Smooth muscle cell (in vitro differentiated cells): ENCODE measurements around the gene CAMTA1. TPM values are rescaled to one million over a fixed set of nuclear protein-coding genes. Genes with fewer than 3 reads are reported as not detected.

Experiments used
- DNase-seq: peaks from one replicate; lab custom pipeline; 2025; ENCODE audit not compliant: unreplicated experiment; lab: John Stamatoyannopoulos, UW
- H2AFZ ChIP-seq: fragments of 200-600 bp; sonication (generic); 2 replicates; pipeline ENCODE4 v1.6.0; 2016; ENCODE audit warnings: antibody characterized with exemption, low read depth, mild to moderate bottlenecking
- H3F3A ChIP-seq: fragments of 200-600 bp; sonication (generic); 2 replicates; pipeline ENCODE4 v1.6.0; 2017; ENCODE audit warnings: antibody characterized with exemption, low read depth
- H3K27ac ChIP-seq: fragments of 200-600 bp; sonication (generic); 2 replicates; pipeline ENCODE4 v1.5.1; 2016; ENCODE audit warnings: low read depth, mild to moderate bottlenecking
- H3K27me3 ChIP-seq: fragments of 200-600 bp; sonication (generic); 2 replicates; pipeline ENCODE4 v1.6.1; 2016; ENCODE audit warnings: low read depth, mild to moderate bottlenecking
- H3K36me3 ChIP-seq: fragments of 200-600 bp; sonication (generic); 2 replicates; pipeline ENCODE4 v1.5.1; 2016; ENCODE audit warnings: low read depth
- H3K4me1 ChIP-seq: fragments of 200-600 bp; sonication (generic); 2 replicates; pipeline ENCODE4 v1.5.1; 2016; ENCODE audit warnings: low read depth
- H3K4me2 ChIP-seq: fragments of 200-600 bp; sonication (generic); 2 replicates; pipeline ENCODE4 v1.6.0; 2016; ENCODE audit warnings: mild to moderate bottlenecking
- H3K4me3 ChIP-seq: fragments of 200-600 bp; sonication (generic); 2 replicates; pipeline ENCODE4 v1.5.1; 2016; ENCODE audit warnings: mild to moderate bottlenecking
- H3K79me2 ChIP-seq: fragments of 200-600 bp; sonication (generic); 2 replicates; pipeline ENCODE4 v1.6.0; 2016; ENCODE audit warnings: low read depth, mild to moderate bottlenecking
- H3K9ac ChIP-seq: fragments of 200-600 bp; sonication (generic); 2 replicates; pipeline ENCODE4 v1.6.0; 2016; ENCODE audit warnings: low read depth
- H3K9me3 ChIP-seq: fragments of 200-600 bp; sonication (generic); replicated peaks from 2 replicates; pipeline ENCODE4 v1.5.1; 2016; ENCODE audit warnings: low read depth
- H4K20me1 ChIP-seq: fragments of 200-600 bp; sonication (generic); 2 replicates; pipeline ENCODE4 v1.6.0; 2016; ENCODE audit warnings: low read depth
- WGBS: methylation state at CpG from one replicate; pipeline ENCODE4 v1.1.7; 2016; ENCODE audit warnings: low lambda C conversion rate; 5-methylcytosine and 5-hydroxymethylcytosine counted together
- polyA plus RNA-seq: library from polyadenylated mRNA; unstranded; fragments of >200 nt; fragmentation: Nextera tagmentation; extraction: Ambion mirVana; gene quantifications from 2 replicates; pipeline ENCODE4 v1.2.1, GENCODE V29; 2016
- total RNA-seq: library from RNA; depleted of rRNA; stranded (reverse); fragments of >200 nt; gene quantifications from 2 replicates; pipeline ENCODE4 v1.2.3, GENCODE V29; 2014
- TF ChIP-seq, protein P1 (sequence below): fragments of 200-600 bp; sonication (generic); IDR thresholded peaks from 2 replicates; pipeline ENCODE4 v1.5.1; 2017; ENCODE audit warnings: borderline replicate concordance, mild to moderate bottlenecking, antibody characterized with exemption; ENCODE audit not compliant: insufficient read depth, poor library complexity, severe bottlenecking

Gene CAMTA1
- total and polyA plus RNA-seq, 2 experiments from 2014 or later, result 139 to 145 TPM

DNA sequence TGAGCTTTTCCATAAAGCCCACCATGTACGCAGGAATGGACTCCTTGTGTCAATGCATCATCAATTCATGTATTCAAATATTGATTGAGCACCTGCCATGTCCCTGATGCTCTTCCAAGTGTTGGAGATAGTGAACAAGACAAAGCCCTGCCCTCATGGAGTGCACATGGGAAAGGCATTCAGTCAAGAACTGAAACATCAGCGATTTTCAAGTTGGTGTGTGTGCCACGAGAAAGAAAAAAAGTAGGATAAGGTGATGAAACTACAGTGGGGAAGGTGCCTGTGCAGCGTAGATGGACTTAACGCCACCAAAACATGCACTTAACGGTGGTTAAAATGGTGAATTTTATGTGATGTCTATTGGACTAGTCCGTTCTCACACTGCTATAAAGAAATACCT, 553.2 kb downstream of the CAMTA1 start:
- peaks cover 5% of the 10 kb centered on the region for H3F3A ChIP-seq
- H3K36me3 ChIP-seq, result no peaks in the 10 kb centered on the region
- no peak overlapping the region for H3K4me2 ChIP-seq
- 96% methylated on average over 7 of the region's 7 CpGs for WGBS
- no peak overlapping the region for H3K27ac ChIP-seq
- TF ChIP-seq, protein P1, sequence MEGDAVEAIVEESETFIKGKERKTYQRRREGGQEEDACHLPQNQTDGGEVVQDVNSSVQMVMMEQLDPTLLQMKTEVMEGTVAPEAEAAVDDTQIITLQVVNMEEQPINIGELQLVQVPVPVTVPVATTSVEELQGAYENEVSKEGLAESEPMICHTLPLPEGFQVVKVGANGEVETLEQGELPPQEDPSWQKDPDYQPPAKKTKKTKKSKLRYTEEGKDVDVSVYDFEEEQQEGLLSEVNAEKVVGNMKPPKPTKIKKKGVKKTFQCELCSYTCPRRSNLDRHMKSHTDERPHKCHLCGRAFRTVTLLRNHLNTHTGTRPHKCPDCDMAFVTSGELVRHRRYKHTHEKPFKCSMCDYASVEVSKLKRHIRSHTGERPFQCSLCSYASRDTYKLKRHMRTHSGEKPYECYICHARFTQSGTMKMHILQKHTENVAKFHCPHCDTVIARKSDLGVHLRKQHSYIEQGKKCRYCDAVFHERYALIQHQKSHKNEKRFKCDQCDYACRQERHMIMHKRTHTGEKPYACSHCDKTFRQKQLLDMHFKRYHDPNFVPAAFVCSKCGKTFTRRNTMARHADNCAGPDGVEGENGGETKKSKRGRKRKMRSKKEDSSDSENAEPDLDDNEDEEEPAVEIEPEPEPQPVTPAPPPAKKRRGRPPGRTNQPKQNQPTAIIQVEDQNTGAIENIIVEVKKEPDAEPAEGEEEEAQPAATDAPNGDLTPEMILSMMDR, result no peak
- no peak overlapping the region for H3K4me3 ChIP-seq
- no peak overlapping the region for H2AFZ ChIP-seq
- H3K9ac ChIP-seq, result no peak overlapping the region
- no peaks in the 10 kb centered on the region for H3K27me3 ChIP-seq
- H4K20me1 ChIP-seq, result no peaks in the 10 kb centered on the region
- no peaks in the 10 kb centered on the region for H3K9me3 ChIP-seq
- no peak for DNase-seq
- H3K4me1 ChIP-seq, result peaks cover 18% of the 10 kb centered on the region
- H3K79me2 ChIP-seq, result no peaks in the 10 kb centered on the region

DNA sequence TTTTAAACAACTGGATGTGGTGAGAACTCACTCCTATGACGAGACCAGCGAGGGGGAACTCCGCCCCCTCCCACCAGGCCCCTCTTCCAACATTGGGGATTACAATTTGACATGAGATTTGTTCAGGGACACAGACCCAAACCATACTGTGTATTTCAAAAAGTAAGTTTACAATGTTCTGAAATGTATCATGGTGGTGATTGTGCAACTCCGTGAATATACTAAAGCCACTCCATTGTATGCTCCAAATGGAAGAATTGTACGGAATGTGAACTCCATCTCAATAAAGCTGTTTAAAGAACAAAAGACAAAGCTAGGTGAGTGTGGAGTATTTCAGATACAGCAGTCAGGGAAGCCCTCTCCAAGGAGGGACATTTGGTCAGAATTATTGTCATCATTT, 553.8 kb downstream of the CAMTA1 start:
- H3K79me2 ChIP-seq, result no peaks in the 10 kb centered on the region
- H3K27ac ChIP-seq, result peak overlapping the region; percentile 48
- H3K9me3 ChIP-seq, result no peaks in the 10 kb centered on the region
- no peak for DNase-seq
- H3F3A ChIP-seq, result peaks cover 5% of the 10 kb centered on the region
- no peak overlapping the region for H3K4me3 ChIP-seq
- TF ChIP-seq, protein P1, result no peak
- H3K36me3 ChIP-seq, result no peaks in the 10 kb centered on the region
- H3K27me3 ChIP-seq, result no peaks in the 10 kb centered on the region
- no peaks in the 10 kb centered on the region for H4K20me1 ChIP-seq
- no peak overlapping the region for H3K9ac ChIP-seq
- peaks cover 13% of the 10 kb centered on the region for H3K4me1 ChIP-seq
- no peak overlapping the region for H3K4me2 ChIP-seq
- H2AFZ ChIP-seq, result no peak overlapping the region
- WGBS, result 88% methylated on average over 5 of the region's 5 CpGs

DNA sequence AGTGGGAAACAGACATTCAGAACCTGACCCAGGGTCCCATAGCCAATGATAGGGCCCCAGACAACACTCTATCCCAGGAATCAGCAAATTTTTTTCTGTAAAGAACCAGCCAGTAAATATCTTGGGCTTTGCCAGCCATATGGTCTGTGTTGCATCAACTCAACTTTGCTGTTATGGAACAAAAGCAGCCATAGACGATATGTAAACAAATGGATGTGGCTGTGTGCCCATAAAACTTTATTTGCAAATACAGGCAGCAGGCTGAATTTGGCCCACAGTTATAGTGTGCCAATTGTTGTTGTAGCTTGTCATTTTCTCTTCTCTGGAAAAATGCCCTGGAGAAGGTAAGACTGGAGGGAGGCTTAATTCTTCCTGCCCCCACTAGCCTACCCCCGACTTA, 554.7 kb downstream of the CAMTA1 start:
- Histone ChIP-seq H3K36me3 (no peaks in the 10 kb centered on the region), H2AFZ (no peak overlapping the region), H3K4me3 (no peak overlapping the region), H3K27me3 (no peaks in the 10 kb centered on the region), H4K20me1 (no peaks in the 10 kb centered on the region), H3K79me2 (no peaks in the 10 kb centered on the region), H3K4me2 (no peak overlapping the region), H3F3A (peaks cover 5% of the 10 kb centered on the region), H3K9me3 (no peaks in the 10 kb centered on the region), H3K27ac (peak overlapping the region; percentile 48), H3K9ac (no peak overlapping the region), H3K4me1 (peaks cover 4% of the 10 kb centered on the region)
- TF ChIP-seq, protein P1, result no peak
- WGBS, result 23% methylated on average over 2 of the region's 2 CpGs
- no peak for DNase-seq

DNA sequence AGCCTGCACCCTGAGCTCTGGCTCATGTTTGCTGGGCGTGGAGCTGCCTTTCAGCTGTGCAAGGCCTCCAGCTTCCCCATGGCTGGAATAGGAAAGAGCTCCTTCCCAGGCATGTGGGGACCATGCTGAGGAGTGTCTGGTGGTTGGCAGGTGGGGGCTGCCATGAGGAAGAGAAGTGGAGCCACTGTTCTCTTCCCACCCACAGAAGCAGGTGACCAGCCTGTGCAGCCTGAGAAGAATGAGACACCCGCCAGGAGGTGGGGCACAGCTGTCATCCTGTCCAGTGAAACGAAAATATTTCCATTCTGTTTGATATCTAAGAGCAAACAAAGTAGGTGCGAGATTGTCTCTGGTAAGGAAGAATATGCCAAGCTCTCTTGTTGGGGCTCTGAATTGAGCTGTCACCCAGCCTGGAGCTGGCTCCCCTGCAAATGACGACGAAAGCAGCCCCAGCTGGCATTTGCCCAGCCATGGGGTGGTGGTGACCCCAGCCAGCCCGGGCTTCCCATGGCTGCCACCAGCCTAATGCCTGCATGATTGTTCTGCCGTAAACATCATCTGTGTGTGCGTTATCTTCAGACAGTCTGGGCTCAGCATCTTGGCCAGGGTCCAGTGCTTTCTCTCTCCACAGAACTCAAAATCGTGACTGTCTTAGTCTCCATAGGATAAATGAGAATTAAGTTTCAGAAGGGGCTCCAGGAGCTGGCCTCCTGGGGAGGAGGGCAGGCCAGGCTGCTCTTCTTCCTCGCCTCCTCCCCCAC, 556.1 kb downstream of the CAMTA1 start:
- no peak overlapping the region for H2AFZ ChIP-seq
- H4K20me1 ChIP-seq, result no peaks in the 10 kb centered on the region
- no peaks in the 10 kb centered on the region for H3F3A ChIP-seq
- peak overlapping the region; percentile 87 for H3K27ac ChIP-seq
- no peaks in the 10 kb centered on the region for H3K9me3 ChIP-seq
- DNase-seq, result peak; percentile 36
- peak overlapping the region; percentile 59 for H3K9ac ChIP-seq
- no peak overlapping the region for H3K4me3 ChIP-seq
- H3K27me3 ChIP-seq, result no peaks in the 10 kb centered on the region
- no peaks in the 10 kb centered on the region for H3K4me1 ChIP-seq
- peak overlapping the region; percentile 39 for H3K4me2 ChIP-seq
- TF ChIP-seq, protein P1, result no peak
- no peaks in the 10 kb centered on the region for H3K36me3 ChIP-seq
- WGBS, result 40% methylated on average over 11 of the region's 11 CpGs
- H3K79me2 ChIP-seq, result no peaks in the 10 kb centered on the region
